T47D (cell line): ENCODE data around the gene RYK.
"Not testable (repeated sequence)": the region's sequence is repeated elsewhere in the genome, so short reads cannot be mapped to it uniquely, and the experiment has no call there.

Experiments used
- DNase-seq, 2 experiments: peaks; one replicate each; pipeline versions ENCODE4 v3.0.0 to v3.0.0-alpha.2; 2011 to 2012; ENCODE audit warnings: low read depth in 1 of 2, low spot score in 1 of 2
- JUND ChIP-seq: IDR thresholded peaks from 2 replicates; pipeline ENCODE4 v1.6.1; 2012; ENCODE audit warnings: low read depth
- in situ Hi-C: cut with HindIII; loops from 2 replicates; pipeline ENCODE4 v1.10.0; 2016; ENCODE audit warnings: low sequenced_read_pairs, low pct_unique_long_range_greater_than_20kb

The RYK gene

DNA sequence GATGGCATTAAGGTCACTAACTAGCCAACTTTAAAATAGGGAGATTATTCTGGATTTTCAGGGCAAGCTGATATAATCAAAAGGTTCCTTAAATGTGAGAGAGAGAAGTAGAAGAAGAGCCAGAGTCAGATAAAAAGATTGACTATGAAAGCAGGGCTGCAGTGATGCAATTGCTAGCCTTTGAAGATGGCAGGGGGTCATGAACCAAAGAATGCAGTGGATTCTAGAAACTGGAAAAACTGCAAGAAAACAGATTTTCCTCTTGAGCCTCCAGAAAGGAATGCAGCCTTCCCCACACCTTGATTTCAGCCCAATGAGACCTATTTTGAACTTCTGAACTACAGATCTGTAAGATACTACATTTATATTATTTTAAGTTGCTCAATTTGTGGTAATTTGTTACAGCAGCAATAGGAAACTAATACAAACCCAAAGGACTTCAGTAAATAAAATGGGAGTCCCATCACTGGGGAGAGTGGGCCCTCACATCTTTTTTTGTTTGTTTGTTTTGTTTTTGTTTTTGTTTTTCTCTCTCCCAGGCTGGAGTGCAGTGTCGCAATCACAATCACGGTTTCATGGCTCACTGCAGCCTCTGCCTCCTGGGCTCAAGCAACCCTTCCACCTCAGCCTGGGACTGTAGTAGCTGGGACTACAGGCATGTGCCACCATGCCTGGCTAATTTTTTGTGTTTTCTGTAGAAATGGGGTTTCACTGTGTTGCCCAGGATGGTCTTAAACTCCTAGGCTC, 31.4 kb upstream of the RYK start:
- DNase-seq: no peak
- TF ChIP-seq JUND: no peak
- in situ Hi-C loops: no loop called here

DNA sequence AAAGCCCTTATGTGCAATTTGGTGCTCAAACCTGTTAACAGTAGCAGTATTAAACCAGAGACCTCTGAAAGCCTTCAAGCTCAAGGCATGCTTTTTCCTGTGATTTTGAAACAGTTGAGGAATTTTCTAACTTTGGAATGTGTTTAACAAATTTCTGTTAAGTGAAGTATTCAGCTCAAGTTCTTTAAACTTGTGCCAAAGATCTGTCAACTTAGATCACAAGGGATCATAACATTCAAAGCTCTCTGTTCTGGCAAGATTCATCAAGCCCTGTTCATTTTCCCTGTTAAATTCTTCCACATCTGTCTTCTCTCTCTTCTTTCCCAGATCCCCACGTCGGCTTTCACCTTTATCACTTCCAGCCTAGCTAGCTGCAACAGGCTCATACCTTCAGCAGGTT, 28.8 kb upstream of the RYK start:
- in situ Hi-C loops: no loop called here
- DNase-seq: no peak
- TF ChIP-seq JUND: no peak

DNA sequence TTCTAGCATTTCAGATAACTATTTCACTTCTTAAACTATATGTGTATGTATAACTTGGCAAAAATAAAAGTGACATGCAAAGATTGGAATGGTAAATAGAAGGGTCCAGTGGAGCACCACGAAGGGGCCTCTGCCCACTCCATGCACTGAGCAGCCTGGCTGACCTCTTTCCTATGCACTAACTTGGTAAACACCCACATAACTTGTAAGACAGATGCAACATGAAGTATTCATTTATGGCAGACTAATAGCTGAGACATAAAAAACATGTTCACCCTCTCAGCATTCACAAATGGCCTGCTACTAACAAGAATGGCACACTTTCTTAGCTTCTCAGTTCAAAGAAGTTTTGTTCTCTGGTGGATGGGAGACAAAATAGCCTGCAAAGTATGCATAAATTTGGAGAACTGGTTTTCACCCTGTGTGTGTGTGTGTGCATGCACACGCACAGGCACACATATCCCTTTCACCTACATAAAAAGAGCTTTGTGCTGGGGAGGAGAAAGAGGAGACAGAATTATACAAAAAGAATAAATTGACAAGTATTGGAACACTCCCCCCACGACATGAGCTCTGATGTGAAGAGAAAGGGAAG, 26.5 kb upstream of the RYK start:
- in situ Hi-C loops: no loop called here
- DNase-seq: peak in 1 of 2 experiments; percentile 53
- no peak for TF ChIP-seq JUND

DNA sequence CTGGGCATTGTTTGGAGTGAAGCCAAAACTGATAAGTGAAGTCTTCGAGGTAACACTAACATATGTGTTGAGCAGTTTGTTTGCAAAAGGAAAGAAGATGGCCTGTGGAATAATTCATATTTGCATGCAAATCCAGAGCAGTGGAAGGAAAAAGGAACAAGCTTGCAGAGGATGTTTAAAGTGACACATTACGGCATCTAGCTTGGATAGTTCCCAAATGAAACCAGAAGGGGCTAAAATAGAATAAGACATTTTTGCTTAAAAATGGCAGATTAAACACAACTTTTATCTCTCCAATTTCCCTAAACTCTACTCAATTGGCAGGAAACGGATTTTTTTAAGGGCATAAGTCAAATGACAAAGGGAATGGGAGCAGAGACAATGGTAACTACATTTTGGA, 25.4 kb upstream of the RYK start:
- DNase-seq: no peak
- in situ Hi-C loops: no loop called here
- no peak for TF ChIP-seq JUND

DNA sequence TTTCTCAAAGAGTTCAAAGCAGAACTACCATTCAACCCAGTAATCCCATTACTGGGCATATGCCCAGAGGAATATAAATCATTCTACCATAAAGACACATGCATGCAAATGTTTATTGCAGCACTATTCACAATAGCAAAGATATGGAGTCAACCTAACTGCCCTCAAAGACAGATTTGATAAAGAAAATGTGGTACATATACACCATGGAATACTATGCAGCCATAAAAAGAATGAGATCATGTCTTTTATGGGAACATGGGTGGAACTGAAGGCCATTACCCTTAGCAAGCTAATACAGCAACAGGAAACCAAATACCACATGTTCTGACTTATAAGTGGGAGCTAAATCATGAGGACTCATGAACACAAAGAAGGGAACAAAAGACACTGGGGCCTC, 24.5 kb upstream of the RYK start:
- DNase-seq, in situ Hi-C loops: not testable (repeated sequence)

DNA sequence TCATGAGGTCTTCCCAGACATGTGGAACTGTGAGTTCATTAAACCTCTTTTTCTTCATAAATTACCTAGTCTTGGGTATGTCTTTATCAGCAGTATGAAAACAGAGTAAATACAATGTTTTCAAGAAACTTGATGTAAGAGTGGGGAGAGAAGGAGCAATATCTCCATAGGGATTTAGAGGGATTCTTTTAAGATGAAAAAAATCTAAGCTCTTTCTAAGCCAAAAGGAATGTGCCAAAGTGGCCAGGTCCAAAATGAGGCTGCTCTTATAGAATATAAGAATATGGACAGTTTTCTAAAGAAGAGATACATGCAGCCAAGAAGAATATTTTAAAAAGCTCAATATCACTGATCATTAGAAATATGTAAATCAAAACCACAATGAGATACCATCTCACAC, 23.9 kb upstream of the RYK start:
- in situ Hi-C loops: no loop called here
- no peak for DNase-seq
- no peak for TF ChIP-seq JUND

DNA sequence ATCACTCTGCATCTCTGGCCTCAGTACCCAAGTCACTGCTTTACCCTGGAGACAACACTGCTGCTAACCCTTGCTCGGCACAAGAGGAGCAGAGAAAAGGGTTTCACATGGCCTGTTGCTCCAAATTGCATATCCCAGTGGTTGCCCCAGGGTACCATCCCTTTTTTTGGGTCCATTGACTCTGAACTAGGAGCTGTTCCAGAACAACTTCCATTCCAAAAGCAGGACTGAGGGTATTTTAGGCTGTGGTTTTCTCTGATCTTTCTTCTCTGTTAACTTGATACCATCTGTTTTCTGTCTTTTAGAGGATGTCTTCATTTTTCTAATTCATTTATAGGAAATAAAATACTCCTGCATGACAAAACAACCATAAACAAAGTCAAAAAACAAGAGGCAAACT, 17.3 kb upstream of the RYK start:
- in situ Hi-C loops: no loop called here
- TF ChIP-seq JUND: no peak
- DNase-seq: no peak

DNA sequence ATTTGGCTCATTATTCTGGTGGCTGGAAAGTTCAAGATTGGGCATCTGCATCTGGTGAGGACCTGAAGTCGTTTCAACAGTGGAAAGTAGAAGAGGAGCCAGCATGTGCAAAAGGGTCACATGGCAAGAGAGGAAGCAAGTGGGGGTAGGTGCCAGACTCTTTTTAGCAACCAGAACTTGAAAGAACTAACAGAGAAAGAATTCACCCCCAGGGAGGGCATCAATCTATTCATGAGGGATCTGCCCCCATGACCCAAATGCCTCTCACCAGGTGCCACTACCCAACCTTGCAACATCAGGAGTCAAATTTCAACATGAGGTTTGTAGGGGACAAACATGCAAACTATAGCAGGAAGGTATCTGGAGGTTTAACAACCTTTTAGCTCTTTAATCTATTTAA, 10.3 kb upstream of the RYK start:
- in situ Hi-C loops: no loop called here
- no peak for TF ChIP-seq JUND
- no peak for DNase-seq

DNA sequence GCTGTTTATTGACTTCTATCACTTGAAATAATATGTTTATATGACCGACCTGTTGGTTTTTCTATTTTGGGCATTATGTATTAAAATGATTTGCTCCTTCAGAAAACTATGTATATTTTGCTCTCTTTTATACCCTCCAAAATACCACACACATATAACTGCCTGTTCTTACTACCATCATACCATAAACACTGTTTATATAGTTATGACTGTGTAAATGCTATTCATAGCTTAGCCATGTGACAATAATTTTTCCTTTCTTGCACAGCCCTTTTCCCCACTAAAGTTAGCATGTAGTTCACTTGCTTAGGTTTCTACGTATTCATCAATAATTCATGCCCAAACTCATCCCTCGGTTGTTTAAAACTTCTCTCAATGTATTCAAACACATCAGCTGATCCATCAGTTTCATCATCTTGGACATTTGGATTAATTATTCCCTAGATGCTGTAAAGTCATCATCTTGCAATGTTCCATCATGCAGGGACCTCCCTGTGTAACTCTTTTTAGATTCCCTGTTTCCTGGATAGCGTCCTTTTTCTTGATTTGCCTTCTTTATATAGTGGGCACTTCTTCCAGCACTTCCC, 8.2 kb upstream of the RYK start:
- DNase-seq: no peak
- TF ChIP-seq JUND: no peak
- in situ Hi-C loops: no loop called here

DNA sequence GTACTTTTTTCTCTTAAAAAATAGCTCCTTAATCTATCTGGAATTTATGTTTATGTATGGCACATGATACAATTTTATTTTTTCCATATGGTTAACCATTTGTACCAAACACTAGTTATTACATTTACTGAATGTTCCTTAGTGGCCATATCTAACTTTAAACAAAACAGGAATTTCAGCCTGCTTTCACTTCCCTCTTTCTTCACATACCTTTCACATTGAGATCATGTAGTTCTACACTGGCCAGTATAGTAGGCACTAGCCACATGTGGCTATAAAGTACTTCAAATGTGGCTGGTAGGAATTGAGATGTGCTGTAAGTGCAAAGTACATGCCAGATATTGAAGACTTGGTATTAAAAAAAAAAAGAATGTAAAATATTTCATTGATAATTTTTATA, 4.7 kb upstream of the RYK start:
- no peak for DNase-seq
- in situ Hi-C loops: no loop called here
- no peak for TF ChIP-seq JUND

DNA sequence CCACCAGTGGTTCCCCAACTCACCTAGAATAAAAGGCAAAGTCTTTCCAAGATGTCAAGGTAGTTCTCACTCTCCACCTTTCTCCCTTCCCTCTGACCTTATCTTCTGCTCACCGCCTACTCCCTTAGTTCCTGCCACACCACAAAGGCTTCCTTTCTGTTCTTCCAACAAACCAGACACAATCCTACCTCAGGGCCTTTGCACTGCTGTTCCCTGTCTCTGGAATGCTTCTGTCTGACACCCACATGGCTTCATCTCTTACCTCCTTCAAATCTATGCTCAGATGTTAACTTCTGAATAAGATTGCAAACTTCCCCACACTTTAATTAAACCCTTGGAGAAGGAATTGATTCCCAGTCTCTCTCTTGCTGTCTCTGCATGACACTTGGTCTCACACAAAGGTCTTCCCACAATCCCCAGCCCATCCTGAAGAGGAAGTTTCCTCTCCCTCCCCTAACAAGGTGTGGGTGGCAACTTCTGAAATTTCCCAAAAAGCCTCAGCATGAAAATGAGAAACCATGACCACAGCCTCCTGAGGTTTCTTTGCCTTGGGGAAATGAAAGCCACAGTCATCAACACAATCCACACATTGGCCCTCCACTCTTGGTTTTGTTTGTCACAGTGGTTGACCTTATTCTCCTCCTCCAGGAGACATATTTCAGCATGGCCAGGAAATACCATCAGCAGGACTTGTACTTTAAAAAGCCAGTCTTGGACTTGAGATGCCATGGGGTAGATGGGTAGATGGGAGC, 3.0 kb upstream of the RYK start:
- no peak for DNase-seq
- in situ Hi-C loops: no loop called here
- TF ChIP-seq JUND: no peak

DNA sequence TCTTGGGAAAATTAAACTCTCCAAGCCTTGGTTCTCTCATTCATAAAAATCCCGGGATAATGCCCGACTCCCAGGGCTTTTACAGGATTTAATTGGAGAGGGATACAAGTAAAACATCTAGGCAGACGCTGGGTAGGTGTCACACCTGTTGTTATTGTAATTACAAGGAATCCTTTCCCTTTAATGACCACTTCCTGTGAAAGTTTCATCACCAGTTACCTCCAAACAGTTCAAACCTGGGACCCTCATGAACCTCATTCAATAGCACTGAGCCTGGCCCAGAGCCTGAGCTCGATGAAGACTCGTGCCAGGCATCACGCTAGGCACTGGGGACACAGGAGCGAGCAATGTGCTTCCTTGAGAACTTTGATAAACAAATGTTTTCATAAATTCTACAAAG, 2.1 kb upstream of the RYK start:
- no peak for TF ChIP-seq JUND
- in situ Hi-C loops: no loop called here
- DNase-seq: no peak
